ENCODE results near the gene NEURL1. TPM values are rescaled to one million over a fixed set of nuclear protein-coding genes. Genes with fewer than 3 reads are reported as not detected.

Gene NEURL1
- polyA plus RNA-seq, 1 experiment, result 0.58 TPM

GRCh38 chr10:103459615-103460014, 33.9 kb upstream of the NEURL1 start:
- TF ChIP-seq CTCF (IDR thresholded peaks at IDR 0.05; ENCODE audit: insufficient read depth, low read depth, low read length), result no peak
- POLR2A ChIA-PET, result no interaction called here
- Histone ChIP-seq H3K4me3 (ENCODE audit: low read depth, low read length) (no peak overlapping the region), H3K36me3 (ENCODE audit: control insufficient read depth, insufficient read depth, low read length) (no peaks in the 10 kb centered on the region), H3K27me3 (ENCODE audit: control insufficient read depth, insufficient read depth, low read length) (no peaks in the 10 kb centered on the region)
- CTCF ChIA-PET, result no interaction called here
- DNase-seq (ENCODE audit: low read depth), result no peak

GRCh38 chr10:103463499-103463898, 30.0 kb upstream of the NEURL1 start:
- no peak for TF ChIP-seq CTCF (IDR thresholded peaks at IDR 0.05; ENCODE audit: insufficient read depth, low read depth, low read length)
- H3K4me3 ChIP-seq (ENCODE audit: low read depth, low read length), result no peak overlapping the region
- DNase-seq (ENCODE audit: low read depth), result no peak
- no peaks in the 10 kb centered on the region for H3K36me3 ChIP-seq (ENCODE audit: control insufficient read depth, insufficient read depth, low read length)
- ChIA-PET POLR2A (no interaction called here), CTCF (no interaction called here)
- 0 out of 2 replicates have a peak, but pooled peaks cover 1% of the 10 kb centered on the region for H3K27me3 ChIP-seq (ENCODE audit: control insufficient read depth, insufficient read depth, low read length)

GRCh38 chr10:103465411-103466179, 27.9 kb upstream of the NEURL1 start:
- ChIA-PET POLR2A (no interaction called here), CTCF (no interaction called here)
- Histone ChIP-seq H3K36me3 (ENCODE audit: control insufficient read depth, insufficient read depth, low read length) (no peaks in the 10 kb centered on the region), H3K4me3 (ENCODE audit: low read depth, low read length) (no peak overlapping the region), H3K27me3 (ENCODE audit: control insufficient read depth, insufficient read depth, low read length) (peaks cover 1% of the 10 kb centered on the region; the same call in 1 of the 2 replicates)
- TF ChIP-seq CTCF (IDR thresholded peaks at IDR 0.05; ENCODE audit: insufficient read depth, low read depth, low read length), result no peak
- DNase-seq (ENCODE audit: low read depth), result no peak

GRCh38 chr10:103466734-103467133, 26.8 kb upstream of the NEURL1 start:
- Histone ChIP-seq H3K36me3 (ENCODE audit: control insufficient read depth, insufficient read depth, low read length) (no peaks in the 10 kb centered on the region), H3K27me3 (ENCODE audit: control insufficient read depth, insufficient read depth, low read length) (peaks cover 1% of the 10 kb centered on the region; the same call in 1 of the 2 replicates), H3K4me3 (ENCODE audit: low read depth, low read length) (no peak overlapping the region)
- ChIA-PET POLR2A (no interaction called here), CTCF (no interaction called here)
- no peak for DNase-seq (ENCODE audit: low read depth)
- no peak for TF ChIP-seq CTCF (IDR thresholded peaks at IDR 0.05; ENCODE audit: insufficient read depth, low read depth, low read length)

GRCh38 chr10:103467406-103467805, 26.1 kb upstream of the NEURL1 start:
- Histone ChIP-seq H3K36me3 (ENCODE audit: control insufficient read depth, insufficient read depth, low read length) (no peaks in the 10 kb centered on the region), H3K27me3 (ENCODE audit: control insufficient read depth, insufficient read depth, low read length) (peaks cover 1% of the 10 kb centered on the region; the same call in 1 of the 2 replicates), H3K4me3 (ENCODE audit: low read depth, low read length) (no peak overlapping the region)
- ChIA-PET CTCF (no interaction called here), POLR2A (no interaction called here)
- TF ChIP-seq CTCF (IDR thresholded peaks at IDR 0.05; ENCODE audit: insufficient read depth, low read depth, low read length), result no peak
- no peak for DNase-seq (ENCODE audit: low read depth)
